H1 (cell line): ENCODE results near the gene P3H3. TPM values are rescaled to one million over a fixed set of nuclear protein-coding genes. Genes with fewer than 3 reads are reported as not detected.

Source experiments
- EGR1 ChIP-seq: IDR thresholded peaks from 2 replicates; pipeline ENCODE4 v1.6.1; 2011; ENCODE audit warnings: low read depth, low read length, borderline replicate concordance
- RNF2 ChIP-seq: fragments of 200-900, 300-1000 bp; sonication (generic); IDR thresholded peaks from 2 replicates; pipeline ENCODE4 v1.7.1; 2016; ENCODE audit warnings: borderline replicate concordance, low read depth, mild to moderate bottlenecking, antibody characterized with exemption, low read length; ENCODE audit not compliant: poor library complexity, severe bottlenecking; ENCODE audit errors: missing control alignments
- SIN3A ChIP-seq, 2 experiments: IDR thresholded peaks in 1 of 2; conservative IDR thresholded peaks in 1 of 2; 2 replicates each; pipeline ENCODE4 v1.6.1; 2011 to 2012; ENCODE audit warnings: low read length in 2 of 2, improper control_type of control experiment in 1 of 2, low read depth in 1 of 2, mild to moderate bottlenecking in 1 of 2
- SIRT6 ChIP-seq: IDR thresholded peaks from one replicate; pipeline ENCODE4 v1.7.1; 2012; ENCODE audit warnings: low read length, inconsistent platforms
- SIX5 ChIP-seq: IDR thresholded peaks from 2 replicates; pipeline ENCODE4 v1.6.1; 2011; ENCODE audit warnings: mild to moderate bottlenecking, low read depth, low read length
- YY1 ChIP-seq: IDR thresholded peaks from 2 replicates; pipeline ENCODE4 v1.6.1; 2011; ENCODE audit warnings: low read depth, mild to moderate bottlenecking, low read length
- polyA plus RNA-seq, 7 experiments: library from polyadenylated mRNA; depleted of rRNA in 3 of 7; stranded (reverse) in 5 of 7; unstranded in 2 of 7; fragments of >200 nt in 5 of 7; fragments of 200-250 nt in 2 of 7; gene quantifications; 1 replicate in 5 of 7; 2 replicates in 1 of 7; 4 replicates in 1 of 7; pipeline versions ENCODE4 v1.2.1 to v1.2.3, GENCODE V29; 2011 to 2013; ENCODE audit warnings: missing spikeins in 2 of 7, mixed read lengths in 2 of 7
- total RNA-seq: library from RNA; stranded (reverse); fragmentation: NEBNext Ultra II Directional; extraction: Animal tissue kit (Norgen Biotek cat#: 25700); gene quantifications from 2 replicates; pipeline ENCODE4 v1.2.1, GENCODE V29; 2021
- TF ChIP-seq, protein P1 (sequence below): fragments of 300-600 bp; sonication (generic); IDR thresholded peaks from 2 replicates; pipeline ENCODE4 v1.7.1; 2012; ENCODE audit warnings: low read length, moderate library complexity, mild to moderate bottlenecking, inconsistent platforms; ENCODE audit not compliant: insufficient replicate concordance
- TF ChIP-seq, protein P2 (sequence below): IDR thresholded peaks from 2 replicates; pipeline ENCODE4 v1.6.1; 2011; ENCODE audit warnings: low read depth, mild to moderate bottlenecking, low read length; ENCODE audit not compliant: insufficient read depth

Gene P3H3
- total and polyA plus RNA-seq, 2 of the 8 experiments (the other 6 are each of a cell fraction or from before 2014, with no cell fraction given) = 22.9 to 43.5 TPM

DNA sequence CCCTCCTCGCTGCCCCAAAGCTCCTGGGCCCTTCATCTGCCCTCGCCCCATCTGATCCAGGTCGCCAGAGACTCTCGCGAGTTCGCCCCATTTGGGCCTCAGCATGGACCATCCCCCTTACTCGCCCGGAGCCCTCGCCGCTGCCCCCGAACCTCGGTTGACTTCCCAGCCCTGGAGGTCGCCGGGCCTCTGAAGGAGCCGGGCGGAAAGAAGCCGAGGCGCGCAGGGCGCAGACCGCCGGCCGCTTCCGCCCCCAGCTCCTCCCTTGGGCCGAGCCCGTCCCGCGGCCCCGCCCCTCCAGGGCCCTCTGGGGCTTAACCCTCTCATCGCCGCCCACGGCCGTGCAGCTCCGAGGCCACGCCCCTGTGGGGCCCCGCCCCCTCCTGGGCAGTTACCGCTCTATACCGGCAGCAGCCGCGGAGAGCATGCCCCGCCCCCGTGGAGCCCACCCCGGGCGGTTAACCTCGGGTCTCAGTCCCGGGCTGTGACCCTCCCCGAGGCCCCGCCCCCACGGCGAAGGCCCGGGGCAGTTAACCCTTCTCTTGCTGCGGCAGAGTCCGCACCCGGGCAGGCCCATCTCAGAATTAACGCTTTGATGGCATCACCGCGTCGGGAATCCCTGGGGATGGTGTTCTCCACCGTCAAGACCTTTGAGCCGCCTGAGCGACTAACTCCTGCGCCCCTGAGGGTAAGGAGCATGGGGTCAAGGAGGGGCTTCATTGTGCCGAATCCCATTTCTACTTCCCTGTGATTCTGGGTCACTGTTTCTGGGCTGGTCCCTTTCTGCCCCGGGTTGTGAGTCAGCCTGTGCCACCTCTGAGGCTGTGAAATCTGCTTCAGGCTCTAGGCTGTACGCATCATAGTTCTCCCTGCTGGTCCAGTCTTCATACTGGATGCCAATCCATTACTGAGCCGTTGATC lies 45.1 kb downstream of the P3H3 start, which contains the start of gene SPSB2 (continued):
- TF ChIP-seq, protein P1, sequence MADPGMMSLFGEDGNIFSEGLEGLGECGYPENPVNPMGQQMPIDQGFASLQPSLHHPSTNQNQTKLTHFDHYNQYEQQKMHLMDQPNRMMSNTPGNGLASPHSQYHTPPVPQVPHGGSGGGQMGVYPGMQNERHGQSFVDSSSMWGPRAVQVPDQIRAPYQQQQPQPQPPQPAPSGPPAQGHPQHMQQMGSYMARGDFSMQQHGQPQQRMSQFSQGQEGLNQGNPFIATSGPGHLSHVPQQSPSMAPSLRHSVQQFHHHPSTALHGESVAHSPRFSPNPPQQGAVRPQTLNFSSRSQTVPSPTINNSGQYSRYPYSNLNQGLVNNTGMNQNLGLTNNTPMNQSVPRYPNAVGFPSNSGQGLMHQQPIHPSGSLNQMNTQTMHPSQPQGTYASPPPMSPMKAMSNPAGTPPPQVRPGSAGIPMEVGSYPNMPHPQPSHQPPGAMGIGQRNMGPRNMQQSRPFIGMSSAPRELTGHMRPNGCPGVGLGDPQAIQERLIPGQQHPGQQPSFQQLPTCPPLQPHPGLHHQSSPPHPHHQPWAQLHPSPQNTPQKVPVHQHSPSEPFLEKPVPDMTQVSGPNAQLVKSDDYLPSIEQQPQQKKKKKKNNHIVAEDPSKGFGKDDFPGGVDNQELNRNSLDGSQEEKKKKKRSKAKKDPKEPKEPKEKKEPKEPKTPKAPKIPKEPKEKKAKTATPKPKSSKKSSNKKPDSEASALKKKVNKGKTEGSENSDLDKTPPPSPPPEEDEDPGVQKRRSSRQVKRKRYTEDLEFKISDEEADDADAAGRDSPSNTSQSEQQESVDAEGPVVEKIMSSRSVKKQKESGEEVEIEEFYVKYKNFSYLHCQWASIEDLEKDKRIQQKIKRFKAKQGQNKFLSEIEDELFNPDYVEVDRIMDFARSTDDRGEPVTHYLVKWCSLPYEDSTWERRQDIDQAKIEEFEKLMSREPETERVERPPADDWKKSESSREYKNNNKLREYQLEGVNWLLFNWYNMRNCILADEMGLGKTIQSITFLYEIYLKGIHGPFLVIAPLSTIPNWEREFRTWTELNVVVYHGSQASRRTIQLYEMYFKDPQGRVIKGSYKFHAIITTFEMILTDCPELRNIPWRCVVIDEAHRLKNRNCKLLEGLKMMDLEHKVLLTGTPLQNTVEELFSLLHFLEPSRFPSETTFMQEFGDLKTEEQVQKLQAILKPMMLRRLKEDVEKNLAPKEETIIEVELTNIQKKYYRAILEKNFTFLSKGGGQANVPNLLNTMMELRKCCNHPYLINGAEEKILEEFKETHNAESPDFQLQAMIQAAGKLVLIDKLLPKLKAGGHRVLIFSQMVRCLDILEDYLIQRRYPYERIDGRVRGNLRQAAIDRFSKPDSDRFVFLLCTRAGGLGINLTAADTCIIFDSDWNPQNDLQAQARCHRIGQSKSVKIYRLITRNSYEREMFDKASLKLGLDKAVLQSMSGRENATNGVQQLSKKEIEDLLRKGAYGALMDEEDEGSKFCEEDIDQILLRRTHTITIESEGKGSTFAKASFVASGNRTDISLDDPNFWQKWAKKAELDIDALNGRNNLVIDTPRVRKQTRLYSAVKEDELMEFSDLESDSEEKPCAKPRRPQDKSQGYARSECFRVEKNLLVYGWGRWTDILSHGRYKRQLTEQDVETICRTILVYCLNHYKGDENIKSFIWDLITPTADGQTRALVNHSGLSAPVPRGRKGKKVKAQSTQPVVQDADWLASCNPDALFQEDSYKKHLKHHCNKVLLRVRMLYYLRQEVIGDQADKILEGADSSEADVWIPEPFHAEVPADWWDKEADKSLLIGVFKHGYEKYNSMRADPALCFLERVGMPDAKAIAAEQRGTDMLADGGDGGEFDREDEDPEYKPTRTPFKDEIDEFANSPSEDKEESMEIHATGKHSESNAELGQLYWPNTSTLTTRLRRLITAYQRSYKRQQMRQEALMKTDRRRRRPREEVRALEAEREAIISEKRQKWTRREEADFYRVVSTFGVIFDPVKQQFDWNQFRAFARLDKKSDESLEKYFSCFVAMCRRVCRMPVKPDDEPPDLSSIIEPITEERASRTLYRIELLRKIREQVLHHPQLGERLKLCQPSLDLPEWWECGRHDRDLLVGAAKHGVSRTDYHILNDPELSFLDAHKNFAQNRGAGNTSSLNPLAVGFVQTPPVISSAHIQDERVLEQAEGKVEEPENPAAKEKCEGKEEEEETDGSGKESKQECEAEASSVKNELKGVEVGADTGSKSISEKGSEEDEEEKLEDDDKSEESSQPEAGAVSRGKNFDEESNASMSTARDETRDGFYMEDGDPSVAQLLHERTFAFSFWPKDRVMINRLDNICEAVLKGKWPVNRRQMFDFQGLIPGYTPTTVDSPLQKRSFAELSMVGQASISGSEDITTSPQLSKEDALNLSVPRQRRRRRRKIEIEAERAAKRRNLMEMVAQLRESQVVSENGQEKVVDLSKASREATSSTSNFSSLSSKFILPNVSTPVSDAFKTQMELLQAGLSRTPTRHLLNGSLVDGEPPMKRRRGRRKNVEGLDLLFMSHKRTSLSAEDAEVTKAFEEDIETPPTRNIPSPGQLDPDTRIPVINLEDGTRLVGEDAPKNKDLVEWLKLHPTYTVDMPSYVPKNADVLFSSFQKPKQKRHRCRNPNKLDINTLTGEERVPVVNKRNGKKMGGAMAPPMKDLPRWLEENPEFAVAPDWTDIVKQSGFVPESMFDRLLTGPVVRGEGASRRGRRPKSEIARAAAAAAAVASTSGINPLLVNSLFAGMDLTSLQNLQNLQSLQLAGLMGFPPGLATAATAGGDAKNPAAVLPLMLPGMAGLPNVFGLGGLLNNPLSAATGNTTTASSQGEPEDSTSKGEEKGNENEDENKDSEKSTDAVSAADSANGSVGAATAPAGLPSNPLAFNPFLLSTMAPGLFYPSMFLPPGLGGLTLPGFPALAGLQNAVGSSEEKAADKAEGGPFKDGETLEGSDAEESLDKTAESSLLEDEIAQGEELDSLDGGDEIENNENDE = no peak
- TF ChIP-seq EGR1 (peak; percentile 76; the same call in 1 of the 2 replicates), YY1 (no peak), RNF2 (no peak), SIRT6 (no peak), SIN3A (conservative IDR thresholded peaks at IDR 0.05 in 1 of 2, IDR thresholded peaks at IDR 0.05 in 1 of 2; ENCODE audit: low read depth in 1 of 2, low read length in 2 of 2) (no peak; a peak in 1 of 4 replicates), SIX5 (no peak)
- TF ChIP-seq, protein P2, sequence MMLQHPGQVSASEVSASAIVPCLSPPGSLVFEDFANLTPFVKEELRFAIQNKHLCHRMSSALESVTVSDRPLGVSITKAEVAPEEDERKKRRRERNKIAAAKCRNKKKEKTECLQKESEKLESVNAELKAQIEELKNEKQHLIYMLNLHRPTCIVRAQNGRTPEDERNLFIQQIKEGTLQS = no peak
